K562 (cell line): Measurements from ENCODE around the gene MEIKIN. TPM values are rescaled to one million over a fixed set of nuclear protein-coding genes. Genes with fewer than 3 reads are reported as not detected.

Source experiments
- ATAC-seq: fragments of 200-7000 bp; cut with Tn5 transposase; 3 replicates; pipeline ENCODE4 v1.9.1; 2020; ENCODE audit warnings: moderate library complexity
- BruUV-seq: library from RNA; stranded (reverse); fragments of 400-500 nt; replicated peaks from 2 replicates; lab custom pipeline; 2021; lab: Mats Ljungman, UMichigan
- CTCF ChIA-PET: fragments of 300-600 bp; formaldehyde crosslinking; extraction: SDS; loops from one replicate; lab custom pipeline; 2021; ENCODE audit warnings: low intra/inter-chr PET ratio; lab: Yijun Ruan, JAX
- POLR2A ChIA-PET: fragments of 300-600, 350-650 bp; sonication (Branson Sonifier 250); formaldehyde crosslinking; extraction: SDS; loops from one replicate; lab custom pipeline; 2021; ENCODE audit warnings: antibody characterized with exemption, inconsistent platforms; lab: Yijun Ruan, JAX
- DNase-seq, 4 experiments: peaks; one replicate each; pipeline versions ENCODE4 v3.0.0 to v3.0.0-alpha.2; 2011 to 2018; ENCODE audit warnings: low spot score in 3 of 4, mixed read lengths in 3 of 4; ENCODE audit errors: extremely low read depth in 1 of 4
- FAIRE-seq: peaks from 2 replicates; lab custom pipeline; 2011; peaks lifted over from hg19 to GRCh38; lab: Jason Lieb, UNC
- H2AFZ ChIP-seq: 2 replicates; pipeline ENCODE4 v1.6.0; 2011; ENCODE audit warnings: low read depth, low read length, control low read depth, inconsistent platforms
- H3K27ac ChIP-seq: fragments of 200-600 bp; 3 replicates; pipeline ENCODE4 v1.8.0; 2011; ENCODE audit warnings: low read depth, mild to moderate bottlenecking, control low read depth, inconsistent platforms, low read length, moderate library complexity, mixed read lengths; ENCODE audit errors: extremely low read depth
- H3K27me3 ChIP-seq, 2 experiments: fragments of 300-600 bp in 1 of 2; 2 replicates in 1 of 2; 3 replicates in 1 of 2; pipeline versions ENCODE4 v1.6.0 to v1.8.0; 2011; ENCODE audit warnings: inconsistent platforms in 2 of 2, low read length in 2 of 2, mild to moderate bottlenecking in 1 of 2, mixed read lengths in 1 of 2, moderate library complexity in 1 of 2; ENCODE audit not compliant: control insufficient read depth in 2 of 2, insufficient read depth in 2 of 2
- H3K36me3 ChIP-seq: fragments of 300-600 bp; 3 replicates; pipeline ENCODE4 v1.8.0; 2011; ENCODE audit warnings: mild to moderate bottlenecking, low read length, inconsistent platforms; ENCODE audit not compliant: control insufficient read depth, insufficient read depth
- H3K4me1 ChIP-seq, 2 experiments: fragments of 200-600 bp in 1 of 2; replicated peaks in 1 of 2; 2 replicates in 1 of 2; 3 replicates in 1 of 2; pipeline versions ENCODE4 v1.5.1 to v1.8.0; 2011; ENCODE audit warnings: inconsistent platforms in 2 of 2, low read length in 2 of 2, mild to moderate bottlenecking in 1 of 2, mixed read lengths in 1 of 2, moderate library complexity in 1 of 2; ENCODE audit not compliant: control insufficient read depth in 2 of 2, insufficient read depth in 2 of 2
- H3K4me2 ChIP-seq: 2 replicates; pipeline ENCODE4 v1.6.1; 2011; ENCODE audit warnings: low read length, control low read depth, inconsistent platforms, mixed read lengths; ENCODE audit not compliant: insufficient read depth
- H3K4me3 ChIP-seq: fragments of 200-600 bp; sonication (generic), shearing (Covaris generic); 2 replicates; pipeline ENCODE4 v1.5.1; 2016; ENCODE audit warnings: control low read depth, inconsistent platforms
- H3K79me2 ChIP-seq: fragments of 200-600 bp; 3 replicates; pipeline ENCODE4 v1.8.0; 2011; ENCODE audit warnings: low read length, inconsistent platforms; ENCODE audit not compliant: control insufficient read depth, insufficient read depth
- H3K9ac ChIP-seq, 2 experiments: 2 replicates each; pipeline versions ENCODE4 v1.6.0 to v1.6.1; 2011; ENCODE audit warnings: low read depth in 2 of 2, low read length in 2 of 2, control low read depth in 1 of 2, inconsistent platforms in 1 of 2, mild to moderate bottlenecking in 1 of 2, mixed read lengths in 1 of 2; ENCODE audit not compliant: insufficient read depth in 1 of 2
- H3K9me1 ChIP-seq: one replicate; pipeline ENCODE4 v1.6.0; 2011; ENCODE audit warnings: inconsistent platforms, mild to moderate bottlenecking, low read length, moderate library complexity; ENCODE audit not compliant: control insufficient read depth, insufficient read depth
- H3K9me3 ChIP-seq: replicated peaks from 2 replicates; pipeline ENCODE4 v1.5.1; 2011; ENCODE audit warnings: low read depth, low read length, inconsistent platforms; ENCODE audit not compliant: control insufficient read depth, insufficient read depth
- H4K20me1 ChIP-seq: replicated peaks from 2 replicates; pipeline ENCODE4 v1.6.1; 2011; ENCODE audit warnings: low read length, inconsistent platforms, mixed read lengths; ENCODE audit not compliant: control insufficient read depth, insufficient read depth
- ERF ChIP-seq: fragments of 450-650 bp; formaldehyde crosslinking; IDR thresholded peaks from 2 replicates; pipeline ENCODE4 v1.4.0; 2020; ENCODE audit warnings: mild to moderate bottlenecking, mixed read lengths
- FOXM1 ChIP-seq, 2 experiments: fragments of 450-650 bp in 1 of 2; sonication (generic) in 1 of 2; formaldehyde crosslinking in 1 of 2; IDR thresholded peaks; 2 replicates each; pipeline versions ENCODE4 v1.6.1 to v1.9.0; 2017 to 2022; ENCODE audit warnings: low read depth in 2 of 2, mild to moderate bottlenecking in 2 of 2, missing genetic modification reagents in 1 of 2, moderate library complexity in 1 of 2
- JUN ChIP-seq, 2 experiments: sonication (generic) in 1 of 2; formaldehyde crosslinking in 1 of 2; IDR thresholded peaks; 2 replicates each; pipeline versions ENCODE4 v1.6.1 to v1.8.0; 2012 to 2022; ENCODE audit warnings: borderline replicate concordance in 2 of 2, mild to moderate bottlenecking in 2 of 2, improper control_type of control experiment in 1 of 2, low read depth in 1 of 2, low read length in 1 of 2, missing genetic modification reagents in 1 of 2
- POLR2AphosphoS2 ChIP-seq: IDR thresholded peaks from 2 replicates; pipeline ENCODE4 v1.6.1; 2012; ENCODE audit warnings: low read length, improper control_type of control experiment
- PURB ChIP-seq: sonication (generic); formaldehyde crosslinking; IDR thresholded peaks from 2 replicates; pipeline ENCODE4 v1.9.0; 2021; ENCODE audit warnings: low read depth, mild to moderate bottlenecking, missing genetic modification reagents
- SMARCC2 ChIP-seq: fragments of 450-650 bp; IDR thresholded peaks from 2 replicates; pipeline ENCODE4 v1.6.1; 2017; ENCODE audit warnings: antibody characterized with exemption, moderate library complexity, mild to moderate bottlenecking, low read depth
- SRSF3 ChIP-seq: fragments of 200-400 bp; formaldehyde crosslinking; IDR thresholded peaks from 2 replicates; pipeline ENCODE4 v1.6.1; 2016; ENCODE audit warnings: mild to moderate bottlenecking, low read length, moderate library complexity; ENCODE audit not compliant: insufficient read depth
- WHSC1 ChIP-seq: IDR thresholded peaks from one replicate; pipeline ENCODE4 v1.6.1; 2012; ENCODE audit warnings: low read length, control low read depth, inconsistent platforms
- WGBS: fragments of 100-300 bp; shearing (Covaris generic); methylation state at CpG from one replicate; pipeline ENCODE4 v1.1.6; 2016; ENCODE audit warnings: low coverage, mixed read lengths; ENCODE audit not compliant: insufficient coverage; ENCODE audit errors: missing lambda C conversion rate; 5-methylcytosine and 5-hydroxymethylcytosine counted together
- in situ Hi-C: fragments of 300-500 bp; cut with MboI; formaldehyde crosslinking; loops from 4 replicates; pipeline ENCODE4 v1.15.0; 2018; ENCODE audit warnings: inconsistent platforms, mixed read lengths
- intact Hi-C: fragments of 100-400 bp; cut with micrococcal nuclease; formaldehyde crosslinking; loops from 2 replicates; pipeline ENCODE4 v1.14.2; 2022
- polyA plus RNA-seq, 8 experiments: library from polyadenylated mRNA; depleted of rRNA in 4 of 8; stranded (reverse) in 5 of 8; unstranded in 3 of 8; fragments of >200 nt; fragmentation: Nextera tagmentation in 2 of 8; fragmentation: Illumina TruSeq in 1 of 8; extraction: Ambion mirVana in 2 of 8; extraction: Trizol in 1 of 8; gene quantifications; 2 replicates each; pipeline versions ENCODE4 v1.2.1 to v1.2.3, GENCODE V29; 2011 to 2014; ENCODE audit warnings: inconsistent platforms in 1 of 8, missing spikeins in 1 of 8
- total RNA-seq, 7 experiments: library from RNA; depleted of rRNA in 6 of 7; stranded (reverse); fragments of >200 nt in 6 of 7; fragmentation: Illumina TruSeq in 2 of 7; extraction: Trizol in 2 of 7; gene quantifications; 2 replicates each; pipeline versions ENCODE4 v1.2.1 to v1.2.3, GENCODE V29; 2011 to 2021; ENCODE audit warnings: low replicate concordance in 1 of 7
- TF ChIP-seq, protein P1 (sequence below), 2 experiments: fragments of 450-650 bp; IDR thresholded peaks; 2 replicates each; pipeline ENCODE4 v1.6.1; 2016

MEIKIN gene
- total and polyA plus RNA-seq, 9 of the 15 experiments (the other 6 are each of a cell fraction or from before 2014, with no cell fraction given) = 0.18 TPM; not detected in 8

DNA sequence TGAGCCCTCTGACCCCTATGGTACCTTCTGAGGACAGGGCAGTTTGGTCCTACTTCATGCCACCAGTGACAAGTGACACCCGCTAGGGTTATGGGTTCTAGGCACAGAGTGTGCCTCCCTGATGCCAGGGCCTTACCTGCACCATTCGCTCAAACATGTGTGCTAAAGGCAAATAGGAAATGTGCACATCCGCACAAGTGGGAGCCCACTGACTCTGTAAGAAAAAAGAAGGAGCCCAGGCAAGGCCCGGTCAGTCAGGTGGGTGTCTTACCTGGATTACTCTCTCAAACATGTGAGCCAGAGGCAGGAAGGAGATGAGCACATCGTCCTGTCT, 29.1 kb upstream of the MEIKIN start:
- no peak for ATAC-seq
- intact Hi-C loops = no loop called here
- H3K4me3 ChIP-seq = no peak overlapping the region
- no peak for FAIRE-seq
- no TSS peak for BruUV-seq
- no peak for DNase-seq
- 57% methylated on average over 5 of the region's 5 CpGs for WGBS
- H3K27ac ChIP-seq = no peak overlapping the region
- H3K9me1 ChIP-seq = no peaks in the 10 kb centered on the region
- H3K9ac ChIP-seq = no peak overlapping the region
- TF ChIP-seq, protein P1, sequence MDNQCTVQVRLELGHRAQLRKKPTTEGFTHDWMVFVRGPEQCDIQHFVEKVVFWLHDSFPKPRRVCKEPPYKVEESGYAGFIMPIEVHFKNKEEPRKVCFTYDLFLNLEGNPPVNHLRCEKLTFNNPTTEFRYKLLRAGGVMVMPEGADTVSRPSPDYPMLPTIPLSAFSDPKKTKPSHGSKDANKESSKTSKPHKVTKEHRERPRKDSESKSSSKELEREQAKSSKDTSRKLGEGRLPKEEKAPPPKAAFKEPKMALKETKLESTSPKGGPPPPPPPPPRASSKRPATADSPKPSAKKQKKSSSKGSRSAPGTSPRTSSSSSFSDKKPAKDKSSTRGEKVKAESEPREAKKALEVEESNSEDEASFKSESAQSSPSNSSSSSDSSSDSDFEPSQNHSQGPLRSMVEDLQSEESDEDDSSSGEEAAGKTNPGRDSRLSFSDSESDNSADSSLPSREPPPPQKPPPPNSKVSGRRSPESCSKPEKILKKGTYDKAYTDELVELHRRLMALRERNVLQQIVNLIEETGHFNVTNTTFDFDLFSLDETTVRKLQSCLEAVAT (IDR thresholded peaks at IDR 0.05) = no peak
- TF ChIP-seq, all 486 proteins: peak for 0
- no peaks in the 10 kb centered on the region for H3K79me2 ChIP-seq
- in situ Hi-C loops = no loop called here
- peaks cover 0 to 3% of the 10 kb centered on the region in 2 experiments; a peak in 1 of 5 replicates for H3K4me1 ChIP-seq
- H2AFZ ChIP-seq = no peak overlapping the region; the same call in 1 of the 2 replicates
- POLR2A ChIA-PET = no interaction called here
- H3K27me3 ChIP-seq = no peaks in the 10 kb centered on the region
- H3K9me3 ChIP-seq = no peaks in the 10 kb centered on the region
- H4K20me1 ChIP-seq = no peaks in the 10 kb centered on the region
- no peak overlapping the region for H3K4me2 ChIP-seq
- CTCF ChIA-PET = no interaction called here
- H3K36me3 ChIP-seq = no peaks in the 10 kb centered on the region

DNA sequence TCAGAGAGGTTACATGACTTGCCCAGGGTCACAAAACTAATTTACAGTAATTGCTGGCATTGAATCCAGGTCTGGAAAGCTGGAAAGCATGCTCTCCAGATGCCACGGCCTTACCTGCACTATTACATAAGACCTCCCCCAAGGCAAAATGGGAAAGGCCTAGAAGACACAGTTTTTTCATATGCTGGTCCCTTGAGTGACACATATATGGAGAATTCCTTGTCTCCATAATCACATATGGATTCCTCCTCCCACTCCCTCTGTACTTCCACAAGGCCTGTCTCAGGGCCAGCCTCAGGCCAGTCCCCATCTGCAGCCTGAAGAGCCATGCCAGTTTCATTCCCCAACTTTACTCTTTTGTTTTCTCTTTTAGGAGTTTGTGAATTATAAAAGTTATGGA, 28.6 kb upstream of the MEIKIN start:
- Histone ChIP-seq H3K4me3 (no peak overlapping the region), H3K9ac (no peak overlapping the region), H3K9me3 (no peaks in the 10 kb centered on the region), H3K27ac (no peak overlapping the region), H4K20me1 (no peaks in the 10 kb centered on the region), H3K9me1 (no peaks in the 10 kb centered on the region), H3K36me3 (no peaks in the 10 kb centered on the region), H3K4me1 (peaks cover 0 to 3% of the 10 kb centered on the region in 2 experiments; a peak in 1 of 5 replicates), H3K79me2 (no peaks in the 10 kb centered on the region), H3K27me3 (no peaks in the 10 kb centered on the region), H2AFZ (no peak overlapping the region), H3K4me2 (no peak overlapping the region)
- ChIA-PET POLR2A (no interaction called here), CTCF (no interaction called here)
- no TSS peak for BruUV-seq
- in situ Hi-C loops (no loop called here), intact Hi-C loops (no loop called here)
- FAIRE-seq (no peak), DNase-seq (no peak), ATAC-seq (no peak)
- no peak for TF ChIP-seq SRSF3
- TF ChIP-seq FOXM1 (IDR thresholded peaks at IDR 0.05; ENCODE audit: low read depth) = no peak
- no peak for TF ChIP-seq FOXM1 (CRISPR knock-in tag; IDR thresholded peaks at IDR 0.05; ENCODE audit: low read depth)
- TF ChIP-seq JUN (IDR thresholded peaks at IDR 0.05; ENCODE audit: borderline replicate concordance, low read depth, low read length) = no peak
- no peak for TF ChIP-seq JUN (CRISPR knock-in tag; IDR thresholded peaks at IDR 0.05; ENCODE audit: borderline replicate concordance)
- TF ChIP-seq SMARCC2 = no peak
- TF ChIP-seq PURB = no peak
- no peak for TF ChIP-seq WHSC1
- no peak for TF ChIP-seq POLR2AphosphoS2
- TF ChIP-seq ERF (CRISPR knock-in tag) = no peak
- WGBS = 42% methylated on average over 1 of the region's 1 CpG
